Effector memory CD8-positive, alpha-beta T cell (primary cell): ENCODE data around the gene NCOA1.
"Not testable (repeated sequence)": the region's sequence is repeated elsewhere in the genome, so short reads cannot be mapped to it uniquely, and the experiment has no call there.

Experiments used
- ATAC-seq: fragments of 150-1000 bp; cut with Tn5 transposase; replicated peaks from 2 replicates; pipeline ENCODE4 v1.10.0; 2021; ENCODE audit warnings: mild to moderate bottlenecking, moderate library complexity
- DNase-seq, 3 experiments: peaks; one replicate each; pipeline ENCODE4 v3.0.0; 2021
- H3K27ac Mint-ChIP-seq, 2 donors: one replicate each; pipeline ENCODE4 v1.8.0; 2022; ENCODE audit warnings: mild to moderate bottlenecking in 2 of 2, mixed read lengths in 2 of 2, moderate library complexity in 2 of 2
- H3K27me3 Mint-ChIP-seq, 2 donors: one replicate each; pipeline ENCODE4 v1.8.0; 2022; ENCODE audit warnings: mixed read lengths in 2 of 2
- H3K36me3 Mint-ChIP-seq: one replicate; pipeline ENCODE4 v1.8.0; 2022; ENCODE audit warnings: mild to moderate bottlenecking, moderate library complexity, mixed read lengths; ENCODE audit not compliant: insufficient read depth
- H3K4me1 Mint-ChIP-seq, 2 donors: one replicate each; pipeline ENCODE4 v1.8.0; 2022; ENCODE audit warnings: low read depth in 2 of 2, mixed read lengths in 2 of 2
- H3K4me3 Mint-ChIP-seq, 2 donors: one replicate each; pipeline ENCODE4 v1.8.0; 2022; ENCODE audit warnings: mild to moderate bottlenecking in 2 of 2, mixed read lengths in 2 of 2, moderate library complexity in 2 of 2
- H3K9me3 Mint-ChIP-seq, 2 donors: one replicate each; pipeline ENCODE4 v1.8.0; 2022; ENCODE audit warnings: mixed read lengths in 2 of 2

Gene NCOA1

DNA sequence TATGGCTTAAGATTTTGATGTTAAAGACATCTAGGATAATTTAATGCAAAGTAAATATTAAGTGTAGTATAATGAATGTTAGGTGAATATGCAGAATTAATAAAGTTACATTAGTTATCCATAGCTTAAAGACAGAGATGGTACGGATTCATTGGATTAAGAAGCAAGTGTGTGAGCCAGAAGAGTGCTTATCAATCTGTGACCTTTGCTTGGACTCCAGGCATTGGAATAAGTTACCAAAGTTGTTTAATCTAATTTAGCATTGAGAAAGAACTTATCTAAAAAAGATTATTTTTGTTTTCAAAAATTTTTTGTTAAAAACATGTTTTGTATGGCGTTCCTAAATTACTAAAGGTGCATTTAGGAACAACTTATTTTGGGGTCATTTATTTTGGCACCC lies 23.8 kb downstream of the NCOA1 start:
- peaks cover 6% of the 10 kb centered on the region for H3K36me3 Mint-ChIP-seq
- H3K4me1 Mint-ChIP-seq, result peaks cover 38 to 75% of the 10 kb centered on the region in 2 donors
- no peaks in the 10 kb centered on the region for H3K9me3 Mint-ChIP-seq
- no peaks in the 10 kb centered on the region for H3K27me3 Mint-ChIP-seq
- H3K27ac Mint-ChIP-seq, result no peak overlapping the region
- no peak overlapping the region for H3K4me3 Mint-ChIP-seq
- ATAC-seq (no peak), DNase-seq (no peak)

DNA sequence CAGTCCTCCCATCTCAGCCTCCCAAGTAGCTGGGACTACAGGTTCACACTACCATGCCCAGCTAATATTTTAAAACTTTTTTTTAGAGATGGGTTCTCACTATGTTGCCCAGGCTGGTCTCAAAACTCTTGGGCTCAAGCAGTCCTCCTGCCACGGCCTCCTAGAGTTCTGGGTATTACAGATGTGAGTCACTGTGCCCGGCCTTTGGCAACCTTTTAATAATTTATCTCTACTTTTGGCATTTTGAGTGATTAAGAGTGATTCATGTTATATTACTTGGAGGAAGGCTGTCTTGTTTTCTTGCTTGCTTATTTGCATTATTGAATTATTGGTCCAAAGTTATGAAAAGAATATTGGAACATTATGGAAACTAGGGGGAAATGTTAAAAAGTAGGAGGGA lies 24.3 kb downstream of the NCOA1 start:
- no peak for ATAC-seq
- peak overlapping the region in 1 of 2 donors; percentile 70 for H3K4me3 Mint-ChIP-seq
- no peak overlapping the region for H3K27ac Mint-ChIP-seq

DNA sequence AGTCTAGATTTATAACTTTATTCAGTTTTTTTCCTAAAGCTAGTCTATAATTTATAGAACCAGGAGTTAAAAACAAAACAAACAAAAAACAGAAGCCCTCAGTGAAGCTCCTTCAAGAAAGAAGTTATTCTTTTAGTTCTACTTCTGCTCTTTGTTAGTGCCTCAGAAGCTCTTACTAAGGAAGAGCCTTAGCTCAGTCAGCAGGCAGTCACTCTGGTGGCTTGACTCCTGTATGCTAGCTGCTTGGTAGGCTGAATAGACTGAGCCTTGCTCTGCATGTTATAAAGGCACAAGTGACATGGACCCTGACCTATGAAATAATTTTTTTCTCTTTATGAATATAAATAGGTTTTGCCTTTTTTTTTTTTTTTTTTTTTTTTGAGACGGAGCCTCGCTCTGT lies 24.8 kb downstream of the NCOA1 start:
- peak overlapping the region in 1 of 2 donors; percentile 46 for H3K27ac Mint-ChIP-seq
- H3K4me3 Mint-ChIP-seq, result peak overlapping the region in 1 of 2 donors; percentile 70
- DNase-seq (no peak), ATAC-seq (peak; percentile 61)
- H3K4me1 Mint-ChIP-seq, result peaks cover 35 to 77% of the 10 kb centered on the region in 2 donors
- H3K27me3 Mint-ChIP-seq, result no peaks in the 10 kb centered on the region
- no peaks in the 10 kb centered on the region for H3K9me3 Mint-ChIP-seq
- H3K36me3 Mint-ChIP-seq, result peaks cover 6% of the 10 kb centered on the region

More for the DNA sequence above, 24.3 kb downstream of the NCOA1 start:
- Mint-ChIP-seq H3K9me3 (no peaks in the 10 kb centered on the region), H3K4me1 (peaks cover 35 to 77% of the 10 kb centered on the region in 2 donors), H3K27me3 (no peaks in the 10 kb centered on the region), H3K36me3 (peaks cover 6% of the 10 kb centered on the region)
- DNase-seq, result no peak

DNA sequence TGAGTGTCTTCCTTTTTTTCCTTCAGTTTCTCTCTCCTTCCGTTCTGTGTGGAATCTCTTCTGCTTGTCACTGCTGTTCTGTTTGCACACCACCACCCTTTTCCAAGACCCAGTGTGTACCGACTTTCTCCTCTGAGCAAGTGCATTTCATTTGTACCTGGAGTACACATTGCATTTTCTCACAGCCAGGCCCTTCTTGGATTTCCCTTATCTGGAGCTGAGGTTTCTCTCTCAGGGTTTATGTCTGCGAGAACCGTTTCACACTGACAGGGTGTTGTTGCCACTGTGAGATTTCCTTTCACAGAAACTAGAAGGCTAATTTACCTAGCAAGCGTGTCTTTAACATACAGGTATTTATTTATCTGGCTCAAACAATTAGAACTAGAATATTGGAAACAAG lies 26.2 kb downstream of the NCOA1 start:
- Mint-ChIP-seq H3K4me3 (peak overlapping the region; percentile 64 to 70), H3K9me3 (no peaks in the 10 kb centered on the region), H3K36me3 (peaks cover 6% of the 10 kb centered on the region), H3K27ac (peak overlapping the region; percentile 66 to 85), H3K4me1 (peaks cover 33 to 77% of the 10 kb centered on the region in 2 donors), H3K27me3 (no peaks in the 10 kb centered on the region)
- DNase-seq (peak in 2 of 3 experiments; percentile 9 to 16), ATAC-seq (peak; percentile 81)

DNA sequence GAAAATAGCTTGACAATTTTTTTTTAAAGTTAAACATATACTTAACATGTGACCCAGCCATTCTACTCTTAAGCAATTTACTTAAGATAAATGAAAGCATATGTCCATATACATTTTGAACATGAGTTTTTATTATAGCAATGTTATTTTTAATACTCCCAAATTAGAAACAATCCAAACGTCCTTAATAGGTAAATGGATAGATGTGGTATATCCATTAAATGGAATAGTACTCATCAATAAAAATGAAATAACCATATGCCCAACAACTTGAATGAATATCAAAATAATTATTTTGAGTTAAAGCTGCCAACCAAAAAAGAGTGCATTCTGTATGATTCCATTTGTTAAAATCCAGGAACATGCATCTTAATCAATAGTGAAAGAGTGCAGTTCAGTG lies 29.1 kb downstream of the NCOA1 start:
- peaks cover 12% of the 10 kb centered on the region for H3K36me3 Mint-ChIP-seq
- H3K4me3 Mint-ChIP-seq, result no peak overlapping the region
- H3K27ac Mint-ChIP-seq, result peak overlapping the region in 1 of 2 donors; percentile 11

DNA sequence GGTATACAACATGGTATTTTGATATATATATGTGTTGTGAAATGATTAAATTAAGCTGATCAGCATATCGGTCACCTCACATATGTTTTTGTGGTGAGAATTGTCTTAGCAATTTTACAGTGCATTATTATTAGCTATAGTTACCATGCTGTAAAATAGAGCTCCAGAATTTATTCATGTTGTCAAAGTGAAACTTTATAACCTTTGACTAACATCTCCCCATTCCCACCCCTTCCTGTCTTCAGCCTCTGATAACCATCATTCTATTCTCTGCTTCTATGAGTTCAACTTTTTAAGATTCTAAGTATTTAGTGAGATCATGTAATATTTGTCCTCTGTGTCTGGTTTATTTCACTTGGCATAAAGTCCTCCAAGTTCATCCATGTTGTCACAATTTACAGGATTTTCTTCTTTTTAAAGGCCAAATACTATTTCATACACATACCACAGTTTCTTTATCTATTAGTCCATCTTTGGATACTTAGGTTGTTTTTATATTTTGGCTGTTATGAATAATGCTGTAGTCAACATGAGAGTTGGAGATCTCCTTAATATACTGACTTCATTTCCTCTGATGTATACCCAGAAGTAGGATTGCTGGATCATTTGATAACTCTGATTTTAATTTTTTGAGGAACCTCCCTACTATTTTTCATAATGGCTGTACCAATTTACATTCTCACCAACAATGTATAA lies 30.3 kb downstream of the NCOA1 start:
- Mint-ChIP-seq H3K36me3 (peaks cover 15% of the 10 kb centered on the region), H3K4me3 (peak overlapping the region in 1 of 2 donors; percentile 16), H3K27ac (peak overlapping the region; percentile 11 to 14), H3K4me1 (peaks cover 33 to 70% of the 10 kb centered on the region in 2 donors), H3K27me3 (no peaks in the 10 kb centered on the region), H3K9me3 (no peaks in the 10 kb centered on the region)
- no peak for DNase-seq
- ATAC-seq, result peak; percentile 17

More for the DNA sequence above, 29.1 kb downstream of the NCOA1 start:
- H3K9me3 Mint-ChIP-seq, result no peaks in the 10 kb centered on the region
- H3K27me3 Mint-ChIP-seq, result no peaks in the 10 kb centered on the region
- DNase-seq (no peak), ATAC-seq (no peak)
- peaks cover 31 to 69% of the 10 kb centered on the region in 2 donors for H3K4me1 Mint-ChIP-seq

DNA sequence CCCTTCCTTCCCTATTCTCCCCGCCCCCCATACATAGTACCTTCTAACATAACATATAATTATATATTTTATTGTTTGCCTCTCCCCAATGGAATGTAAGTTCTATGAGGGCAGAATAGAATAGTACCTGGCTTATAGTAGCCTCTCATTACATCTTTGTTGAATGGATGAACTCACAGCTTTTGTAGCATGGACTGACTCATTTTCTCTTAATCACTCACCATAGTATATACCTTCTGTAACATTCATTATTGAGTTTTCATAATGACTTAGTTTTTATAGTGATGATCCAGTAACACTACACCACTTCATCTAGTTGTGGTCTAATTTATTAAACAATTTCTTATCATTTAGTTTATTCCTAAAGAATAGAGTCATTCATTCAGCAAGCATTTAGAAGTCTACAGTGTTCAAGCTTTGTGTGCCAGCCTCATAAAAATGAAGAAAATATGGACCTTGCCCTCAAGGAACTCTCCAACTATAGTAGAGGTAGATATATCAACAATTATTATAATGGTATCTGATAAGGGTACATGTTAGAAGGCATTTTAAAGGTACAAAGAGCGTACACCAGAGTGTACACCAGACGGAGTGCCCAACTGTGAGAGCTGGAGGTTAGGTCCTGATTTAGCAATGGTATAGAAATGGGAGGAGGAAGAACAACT lies 31.1 kb downstream of the NCOA1 start:
- peak overlapping the region in 1 of 2 donors; percentile 11 for H3K27ac Mint-ChIP-seq
- H3K36me3 Mint-ChIP-seq, result peaks cover 15% of the 10 kb centered on the region
- no peaks in the 10 kb centered on the region for H3K27me3 Mint-ChIP-seq
- ATAC-seq, result no peak
- no peaks in the 10 kb centered on the region for H3K9me3 Mint-ChIP-seq
- H3K4me1 Mint-ChIP-seq, result peaks cover 33 to 66% of the 10 kb centered on the region in 2 donors
- no peak overlapping the region for H3K4me3 Mint-ChIP-seq
- no peak for DNase-seq

DNA sequence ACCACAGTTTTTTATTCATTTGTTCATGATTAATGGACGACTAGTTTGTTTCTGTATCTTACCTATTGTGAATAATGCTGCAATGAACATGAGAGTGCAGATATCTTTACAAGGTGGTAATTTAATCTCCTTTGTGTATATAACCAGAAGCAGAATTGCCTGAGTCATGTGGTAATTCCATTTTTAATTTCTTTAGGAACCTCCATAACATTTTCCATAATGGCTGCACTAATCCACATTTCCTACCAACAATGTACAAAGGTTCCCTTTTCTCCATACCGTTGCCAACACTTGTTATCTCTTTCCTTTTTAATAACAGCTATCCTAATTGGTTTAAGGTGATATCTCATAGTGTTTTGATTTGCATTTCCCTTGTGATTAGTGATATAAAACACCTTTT lies 36.5 kb downstream of the NCOA1 start:
- peaks cover 21 to 44% of the 10 kb centered on the region in 2 donors for H3K4me1 Mint-ChIP-seq
- no peak overlapping the region for H3K27ac Mint-ChIP-seq
- no peak overlapping the region for H3K4me3 Mint-ChIP-seq
- no peaks in the 10 kb centered on the region for H3K27me3 Mint-ChIP-seq
- H3K9me3 Mint-ChIP-seq, result no peaks in the 10 kb centered on the region
- no peak for DNase-seq
- peaks cover 11% of the 10 kb centered on the region for H3K36me3 Mint-ChIP-seq
- ATAC-seq, result no peak

DNA sequence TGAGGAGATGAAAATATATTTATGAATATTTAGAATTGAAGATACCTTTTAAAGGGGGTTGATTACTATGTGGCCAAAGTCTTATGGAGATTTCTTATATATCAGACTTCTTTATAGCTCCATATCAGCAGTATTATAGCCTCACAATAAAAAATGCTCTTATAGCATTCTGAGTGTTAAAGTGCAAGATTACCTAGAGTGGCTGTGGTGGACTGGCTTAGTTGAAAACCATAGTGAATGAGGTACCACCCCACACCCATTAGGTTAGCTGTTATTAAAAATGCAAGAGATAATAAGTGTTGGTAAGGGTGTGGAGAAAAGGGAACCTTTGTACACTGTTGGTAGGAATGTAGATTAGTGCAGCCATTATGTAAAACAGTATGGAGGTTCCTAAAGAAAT lies 39.7 kb downstream of the NCOA1 start:
- peaks cover 2% of the 10 kb centered on the region for H3K36me3 Mint-ChIP-seq
- H3K27ac Mint-ChIP-seq, result no peak overlapping the region
- peak overlapping the region in 1 of 2 donors; percentile 10 for H3K4me3 Mint-ChIP-seq
- H3K9me3 Mint-ChIP-seq, result no peaks in the 10 kb centered on the region
- no peaks in the 10 kb centered on the region for H3K27me3 Mint-ChIP-seq
- peaks cover 34 to 62% of the 10 kb centered on the region in 2 donors for H3K4me1 Mint-ChIP-seq
- DNase-seq, result no peak
- no peak for ATAC-seq

DNA sequence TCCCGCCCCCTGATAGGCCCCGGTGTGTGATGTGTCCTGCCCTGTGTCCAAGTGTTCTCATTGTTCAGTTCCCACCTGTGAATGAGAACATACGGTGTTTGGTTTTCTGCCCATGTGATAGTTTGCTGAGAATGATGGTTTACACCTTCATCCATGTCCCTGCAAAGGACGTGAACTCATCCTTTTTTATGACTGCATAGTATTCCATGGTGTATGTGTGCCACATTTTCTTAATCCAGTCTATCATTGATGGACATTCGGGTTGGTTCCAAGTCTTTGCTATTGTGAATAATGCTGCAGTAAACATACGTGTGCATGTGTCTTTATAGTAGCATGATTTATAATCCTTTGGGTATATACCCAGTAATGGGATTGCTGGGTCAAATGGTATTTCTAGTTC lies 40.6 kb downstream of the NCOA1 start:
- ATAC-seq, H3K27me3 Mint-ChIP-seq, H3K4me3 Mint-ChIP-seq, H3K36me3 Mint-ChIP-seq, H3K9me3 Mint-ChIP-seq, H3K27ac Mint-ChIP-seq, DNase-seq: not testable (repeated sequence)
- H3K4me1 Mint-ChIP-seq, result peaks cover 39 to 63% of the 10 kb centered on the region in 2 donors

DNA sequence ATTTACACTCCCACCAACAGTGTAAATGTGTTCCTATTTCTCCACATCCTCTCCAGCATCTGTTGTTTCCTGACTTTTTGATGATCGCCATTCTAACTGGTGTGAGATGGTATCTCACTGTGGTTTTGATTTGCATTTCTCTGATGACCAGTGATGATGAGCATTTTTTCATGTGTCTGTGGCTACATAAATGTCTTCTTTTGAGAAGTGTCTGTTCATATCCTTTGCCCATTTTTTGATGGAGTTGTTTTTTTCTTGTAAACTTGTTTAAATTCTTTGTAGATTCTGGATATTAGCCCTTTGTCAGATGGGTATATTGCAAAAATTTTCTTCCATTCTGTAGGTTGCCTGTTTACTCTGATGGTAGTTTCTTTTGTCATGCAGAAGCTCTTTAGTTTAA lies 41.0 kb downstream of the NCOA1 start:
- not testable (repeated sequence) for H3K27ac Mint-ChIP-seq, H3K36me3 Mint-ChIP-seq, ATAC-seq, H3K4me3 Mint-ChIP-seq, H3K27me3 Mint-ChIP-seq, H3K9me3 Mint-ChIP-seq, DNase-seq
- peaks cover 39 to 64% of the 10 kb centered on the region in 2 donors for H3K4me1 Mint-ChIP-seq

DNA sequence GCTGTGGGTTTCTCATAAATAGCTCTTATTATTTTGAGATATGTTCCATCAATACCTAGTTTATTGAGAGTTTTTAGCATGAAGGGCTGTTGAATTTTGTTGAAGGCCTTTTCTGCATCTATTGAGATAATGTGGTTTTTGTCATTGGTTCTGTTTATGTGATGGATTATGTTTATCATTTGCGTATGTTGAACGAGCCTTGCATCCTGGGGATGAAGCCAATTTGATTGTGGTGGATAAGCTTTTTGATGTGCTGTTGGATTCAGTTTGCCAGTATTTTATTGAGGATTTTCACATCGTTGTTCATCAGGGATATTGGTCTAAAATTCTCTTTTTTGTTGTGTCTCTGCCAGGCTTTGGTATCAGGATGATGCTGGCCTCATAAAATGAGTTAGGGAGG lies 42.5 kb downstream of the NCOA1 start:
- not testable (repeated sequence) for H3K9me3 Mint-ChIP-seq, H3K36me3 Mint-ChIP-seq
- H3K4me1 Mint-ChIP-seq, result peaks cover 33 to 60% of the 10 kb centered on the region in 2 donors

DNA sequence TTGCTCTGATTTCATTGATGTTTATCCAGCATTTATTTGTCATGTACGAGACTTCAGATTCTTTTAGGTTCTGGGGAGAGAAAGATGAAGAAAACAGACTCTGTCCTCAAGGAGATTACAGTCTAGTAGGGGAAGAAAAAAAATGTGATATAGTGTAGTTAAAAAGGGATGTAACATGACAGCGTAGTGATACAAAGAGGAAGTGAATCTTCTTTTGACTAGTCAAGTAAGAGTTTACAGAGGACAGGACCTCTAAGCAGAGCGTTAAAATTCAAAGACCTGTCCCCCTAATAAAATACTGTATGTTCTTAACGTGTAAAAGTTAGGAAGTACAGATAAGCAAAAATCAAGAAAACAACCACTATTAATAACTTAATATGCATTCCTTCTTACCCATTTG lies 47.7 kb downstream of the NCOA1 start:
- no peak for ATAC-seq
- H3K4me1 Mint-ChIP-seq, result peaks cover 36 to 69% of the 10 kb centered on the region in 2 donors

More for the DNA sequence above, 42.5 kb downstream of the NCOA1 start:
- ATAC-seq, H3K27me3 Mint-ChIP-seq, H3K27ac Mint-ChIP-seq, DNase-seq: not testable (repeated sequence)
- peak overlapping the region in 1 of 2 donors; percentile 16 for H3K4me3 Mint-ChIP-seq

DNA sequence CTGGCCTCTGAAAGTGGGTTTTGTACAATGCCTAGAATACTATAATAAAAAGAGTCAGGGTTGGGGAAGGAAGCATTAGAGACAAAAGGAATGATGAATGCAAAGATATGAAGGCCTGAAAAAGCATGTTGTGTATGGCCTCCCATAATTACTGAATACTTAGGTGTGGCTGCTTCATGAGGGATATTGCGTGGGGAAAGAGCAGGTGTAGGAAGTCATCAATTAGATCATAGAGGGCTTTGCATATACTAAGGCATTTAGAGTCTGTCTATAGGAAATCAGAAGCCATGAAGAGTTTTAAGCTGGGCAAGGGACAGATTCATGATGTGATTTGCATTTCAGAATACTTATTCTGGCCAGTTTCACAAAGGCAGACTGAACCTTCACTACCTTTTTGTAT lies 48.2 kb downstream of the NCOA1 start:
- no peak for DNase-seq
- Mint-ChIP-seq H3K36me3 (peaks cover 3% of the 10 kb centered on the region), H3K27me3 (no peaks in the 10 kb centered on the region), H3K9me3 (peaks cover 0 to 7% of the 10 kb centered on the region in 2 donors), H3K4me3 (no peak overlapping the region), H3K27ac (no peak overlapping the region), H3K4me1 (peaks cover 37 to 71% of the 10 kb centered on the region in 2 donors)
- no peak for ATAC-seq

More for the DNA sequence above, 47.7 kb downstream of the NCOA1 start:
- Mint-ChIP-seq H3K27ac (no peak overlapping the region), H3K27me3 (no peaks in the 10 kb centered on the region), H3K9me3 (peaks cover 0 to 7% of the 10 kb centered on the region in 2 donors), H3K4me3 (no peak overlapping the region), H3K36me3 (peaks cover 3% of the 10 kb centered on the region)
- DNase-seq, result no peak
